C4-2B (cell line): Measurements from ENCODE around the gene PAOX.

ENCODE experiments used
- ZFX ChIP-seq: fragments of 450-650 bp; IDR thresholded peaks from 2 replicates; pipeline ENCODE4 v1.6.1; 2017
- TF ChIP-seq, protein P1 (sequence below): fragments of 450-650 bp; conservative IDR thresholded peaks from 2 replicates; pipeline ENCODE4 v1.5.1; 2017; ENCODE audit warnings: mild to moderate bottlenecking

DNA sequence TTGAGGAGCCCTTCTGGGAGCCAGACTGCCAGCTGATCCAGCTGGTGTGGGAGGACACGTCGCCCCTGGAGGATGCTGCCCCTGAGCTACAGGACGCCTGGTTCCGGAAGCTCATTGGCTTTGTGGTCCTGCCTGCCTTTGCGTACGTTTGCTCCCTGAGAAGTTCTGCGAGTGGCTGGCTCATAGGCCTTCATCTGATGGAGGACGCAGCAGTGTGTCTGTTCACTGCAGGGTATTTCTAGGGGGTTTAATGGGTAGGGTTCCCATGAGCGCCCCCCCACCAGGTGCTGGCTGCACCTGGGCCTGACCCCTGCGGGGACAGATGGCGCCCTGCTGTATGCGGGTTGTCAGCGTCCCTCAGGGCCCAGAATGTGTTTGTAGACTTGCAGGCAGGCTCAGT lies 5.0 kb downstream of the PAOX start:
- TF ChIP-seq, protein P1, sequence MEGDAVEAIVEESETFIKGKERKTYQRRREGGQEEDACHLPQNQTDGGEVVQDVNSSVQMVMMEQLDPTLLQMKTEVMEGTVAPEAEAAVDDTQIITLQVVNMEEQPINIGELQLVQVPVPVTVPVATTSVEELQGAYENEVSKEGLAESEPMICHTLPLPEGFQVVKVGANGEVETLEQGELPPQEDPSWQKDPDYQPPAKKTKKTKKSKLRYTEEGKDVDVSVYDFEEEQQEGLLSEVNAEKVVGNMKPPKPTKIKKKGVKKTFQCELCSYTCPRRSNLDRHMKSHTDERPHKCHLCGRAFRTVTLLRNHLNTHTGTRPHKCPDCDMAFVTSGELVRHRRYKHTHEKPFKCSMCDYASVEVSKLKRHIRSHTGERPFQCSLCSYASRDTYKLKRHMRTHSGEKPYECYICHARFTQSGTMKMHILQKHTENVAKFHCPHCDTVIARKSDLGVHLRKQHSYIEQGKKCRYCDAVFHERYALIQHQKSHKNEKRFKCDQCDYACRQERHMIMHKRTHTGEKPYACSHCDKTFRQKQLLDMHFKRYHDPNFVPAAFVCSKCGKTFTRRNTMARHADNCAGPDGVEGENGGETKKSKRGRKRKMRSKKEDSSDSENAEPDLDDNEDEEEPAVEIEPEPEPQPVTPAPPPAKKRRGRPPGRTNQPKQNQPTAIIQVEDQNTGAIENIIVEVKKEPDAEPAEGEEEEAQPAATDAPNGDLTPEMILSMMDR = no peak
- TF ChIP-seq ZFX = no peak
